Endothelial cell of umbilical vein (primary cell): Measurements from ENCODE around the gene PKP3.

ENCODE experiments used
- CTCF ChIP-seq, 2 donors: IDR thresholded peaks; 1 replicate in 1 of 2; 2 replicates in 1 of 2; pipeline ENCODE4 v1.5.1; 2011; ENCODE audit warnings: low read length in 2 of 2, mild to moderate bottlenecking in 2 of 2, moderate library complexity in 2 of 2, control low read depth in 1 of 2, inconsistent platforms in 1 of 2, low read depth in 1 of 2; ENCODE audit not compliant: insufficient read depth in 1 of 2; ENCODE audit errors: extremely low read depth in 1 of 2
- EZH2 ChIP-seq: IDR thresholded peaks from 2 replicates; pipeline ENCODE4 v1.6.1; 2012; ENCODE audit warnings: borderline replicate concordance, low read depth, mild to moderate bottlenecking, moderate library complexity, low read length, inconsistent platforms; ENCODE audit not compliant: severe bottlenecking
- JUN ChIP-seq: IDR thresholded peaks from 2 replicates; pipeline ENCODE4 v1.6.1; 2011; ENCODE audit warnings: borderline replicate concordance, low read depth; ENCODE audit not compliant: insufficient read length, insufficient read depth
- MAX ChIP-seq: IDR thresholded peaks from 2 replicates; pipeline ENCODE4 v1.6.1; 2011; ENCODE audit not compliant: insufficient read depth, insufficient read length
- MYC ChIP-seq: IDR thresholded peaks from one replicate; pipeline ENCODE4 v1.6.1; 2011; ENCODE audit warnings: mild to moderate bottlenecking, low read depth, low read length
- POLR2A ChIP-seq: IDR thresholded peaks from 2 replicates; pipeline ENCODE4 v1.6.1; 2012; ENCODE audit warnings: low read depth, mild to moderate bottlenecking, control low read depth, low read length
- POLR2AphosphoS5 ChIP-seq: IDR thresholded peaks from 2 replicates; pipeline ENCODE4 v1.6.1; 2012; ENCODE audit warnings: low read depth, mild to moderate bottlenecking, control low read depth, low read length, moderate library complexity; ENCODE audit not compliant: insufficient read depth

GRCh38 chr11:372809-373715, 20.9 kb upstream of the PKP3 start:
- TF ChIP-seq CTCF (IDR thresholded peaks at IDR 0.05; ENCODE audit: extremely low read depth in 1 of 2, insufficient read depth in 1 of 2, low read depth in 1 of 2, low read length in 2 of 2), result no peak
- no peak for TF ChIP-seq MYC
- no peak for TF ChIP-seq POLR2A
- TF ChIP-seq MAX, result no peak
- TF ChIP-seq EZH2, result no peak
- no peak for TF ChIP-seq POLR2AphosphoS5
- no peak for TF ChIP-seq JUN
